ENCODE measurements around the gene DRD1. TPM values are rescaled to one million over a fixed set of nuclear protein-coding genes. Genes with fewer than 3 reads are reported as not detected.
"Not testable (repeated sequence)": the region's sequence is repeated elsewhere in the genome, so short reads cannot be mapped to it uniquely, and the experiment has no call there.

The DRD1 gene
- total RNA-seq, 1 donor from 2014 or later: 0.21 TPM

- DNase-seq: not testable (repeated sequence)
These were observed 19.4 kb downstream of the DRD1 start for GRCh38 chr5:175424594-175424993.

GRCh38 chr5:175422058-175422457 is 21.9 kb downstream of the DRD1 start:
- no peak for DNase-seq

- DNase-seq: no peak
These were observed 23.6 kb downstream of the DRD1 start for GRCh38 chr5:175420383-175420782.

- no peak for DNase-seq
These were observed 25.7 kb downstream of the DRD1 start for GRCh38 chr5:175418251-175418650.

- DNase-seq: no peak
These were observed 26.6 kb downstream of the DRD1 start for GRCh38 chr5:175417384-175417783.

GRCh38 chr5:175415303-175415702 is 28.7 kb downstream of the DRD1 start:
- no peak for DNase-seq

- no peak for DNase-seq
These were observed 33.1 kb downstream of the DRD1 start for GRCh38 chr5:175410926-175411325.

- no peak for DNase-seq
These were observed 37.7 kb downstream of the DRD1 start for GRCh38 chr5:175406300-175406699.

GRCh38 chr5:175397590-175398297 is 46.2 kb downstream of the DRD1 start:
- DNase-seq: not testable (repeated sequence)

GRCh38 chr5:175395430-175395829 is 48.6 kb downstream of the DRD1 start:
- DNase-seq: not testable (repeated sequence)

GRCh38 chr5:175394601-175395000 is 49.4 kb downstream of the DRD1 start:
- no peak for DNase-seq

- DNase-seq: no peak
These were observed 50.1 kb downstream of the DRD1 start for GRCh38 chr5:175393897-175394296.

- DNase-seq: no peak
These were observed 51.7 kb downstream of the DRD1 start for GRCh38 chr5:175392236-175392635.

- DNase-seq: no peak
These were observed 53.5 kb downstream of the DRD1 start for GRCh38 chr5:175390352-175391083.

Other genes with a start within 250 kb of the DRD1 start
- gene SFXN1, start 34.4 kb upstream of the DRD1 start, total RNA-seq: 38.5 TPM
- 1.7 TPM for gene HRH2, start 213.9 kb upstream of the DRD1 start, total RNA-seq

Measured in tongue (tissue), 2 donors.